K562 (cell line): ENCODE data around the gene ZNF727. TPM values are rescaled to one million over a fixed set of nuclear protein-coding genes. Genes with fewer than 3 reads are reported as not detected.

Experiments
- ATAC-seq: fragments of 200-7000 bp; cut with Tn5 transposase; 3 replicates; pipeline ENCODE4 v1.9.1; 2020; ENCODE audit warnings: moderate library complexity
- Bru-seq: library from RNA; stranded (reverse); fragments of 400-500 nt; gene quantifications from one replicate; lab custom pipeline; 2021; lab: Mats Ljungman, UMichigan
- BruChase-seq, 2 experiments: library from RNA; stranded (reverse); fragments of 400-500 nt; gene quantifications; one replicate each; lab custom pipeline; 2021; lab: Mats Ljungman, UMichigan
- BruUV-seq: library from RNA; stranded (reverse); fragments of 400-500 nt; replicated peaks from 2 replicates; lab custom pipeline; 2021; lab: Mats Ljungman, UMichigan
- CTCF ChIA-PET: fragments of 300-600 bp; formaldehyde crosslinking; extraction: SDS; loops from one replicate; lab custom pipeline; 2021; ENCODE audit warnings: low intra/inter-chr PET ratio; lab: Yijun Ruan, JAX
- POLR2A ChIA-PET: fragments of 300-600, 350-650 bp; sonication (Branson Sonifier 250); formaldehyde crosslinking; extraction: SDS; loops from one replicate; lab custom pipeline; 2021; ENCODE audit warnings: antibody characterized with exemption, inconsistent platforms; lab: Yijun Ruan, JAX
- DNase-seq, 4 experiments: peaks; one replicate each; pipeline versions ENCODE4 v3.0.0 to v3.0.0-alpha.2; 2011 to 2018; ENCODE audit warnings: low spot score in 3 of 4, mixed read lengths in 3 of 4; ENCODE audit errors: extremely low read depth in 1 of 4
- FAIRE-seq: peaks from 2 replicates; lab custom pipeline; 2011; peaks lifted over from hg19 to GRCh38; lab: Jason Lieb, UNC
- H2AFZ ChIP-seq: 2 replicates; pipeline ENCODE4 v1.6.0; 2011; ENCODE audit warnings: low read depth, low read length, control low read depth, inconsistent platforms
- H3K27ac ChIP-seq: fragments of 200-600 bp; 3 replicates; pipeline ENCODE4 v1.8.0; 2011; ENCODE audit warnings: low read depth, mild to moderate bottlenecking, control low read depth, inconsistent platforms, low read length, moderate library complexity, mixed read lengths; ENCODE audit errors: extremely low read depth
- H3K27me3 ChIP-seq, 2 experiments: fragments of 300-600 bp in 1 of 2; 2 replicates in 1 of 2; 3 replicates in 1 of 2; pipeline versions ENCODE4 v1.6.0 to v1.8.0; 2011; ENCODE audit warnings: inconsistent platforms in 2 of 2, low read length in 2 of 2, mild to moderate bottlenecking in 1 of 2, mixed read lengths in 1 of 2, moderate library complexity in 1 of 2; ENCODE audit not compliant: control insufficient read depth in 2 of 2, insufficient read depth in 2 of 2
- H3K36me3 ChIP-seq: fragments of 300-600 bp; 3 replicates; pipeline ENCODE4 v1.8.0; 2011; ENCODE audit warnings: mild to moderate bottlenecking, low read length, inconsistent platforms; ENCODE audit not compliant: control insufficient read depth, insufficient read depth
- H3K4me1 ChIP-seq, 2 experiments: fragments of 200-600 bp in 1 of 2; replicated peaks in 1 of 2; 2 replicates in 1 of 2; 3 replicates in 1 of 2; pipeline versions ENCODE4 v1.5.1 to v1.8.0; 2011; ENCODE audit warnings: inconsistent platforms in 2 of 2, low read length in 2 of 2, mild to moderate bottlenecking in 1 of 2, mixed read lengths in 1 of 2, moderate library complexity in 1 of 2; ENCODE audit not compliant: control insufficient read depth in 2 of 2, insufficient read depth in 2 of 2
- H3K4me2 ChIP-seq: 2 replicates; pipeline ENCODE4 v1.6.1; 2011; ENCODE audit warnings: low read length, control low read depth, inconsistent platforms, mixed read lengths; ENCODE audit not compliant: insufficient read depth
- H3K4me3 ChIP-seq: fragments of 200-600 bp; sonication (generic), shearing (Covaris generic); 2 replicates; pipeline ENCODE4 v1.5.1; 2016; ENCODE audit warnings: control low read depth, inconsistent platforms
- H3K79me2 ChIP-seq: fragments of 200-600 bp; 3 replicates; pipeline ENCODE4 v1.8.0; 2011; ENCODE audit warnings: low read length, inconsistent platforms; ENCODE audit not compliant: control insufficient read depth, insufficient read depth
- H3K9ac ChIP-seq, 2 experiments: 2 replicates each; pipeline versions ENCODE4 v1.6.0 to v1.6.1; 2011; ENCODE audit warnings: low read depth in 2 of 2, low read length in 2 of 2, control low read depth in 1 of 2, inconsistent platforms in 1 of 2, mild to moderate bottlenecking in 1 of 2, mixed read lengths in 1 of 2; ENCODE audit not compliant: insufficient read depth in 1 of 2
- H3K9me1 ChIP-seq: one replicate; pipeline ENCODE4 v1.6.0; 2011; ENCODE audit warnings: inconsistent platforms, mild to moderate bottlenecking, low read length, moderate library complexity; ENCODE audit not compliant: control insufficient read depth, insufficient read depth
- H3K9me3 ChIP-seq: replicated peaks from 2 replicates; pipeline ENCODE4 v1.5.1; 2011; ENCODE audit warnings: low read depth, low read length, inconsistent platforms; ENCODE audit not compliant: control insufficient read depth, insufficient read depth
- H4K20me1 ChIP-seq: replicated peaks from 2 replicates; pipeline ENCODE4 v1.6.1; 2011; ENCODE audit warnings: low read length, inconsistent platforms, mixed read lengths; ENCODE audit not compliant: control insufficient read depth, insufficient read depth
- NFYB ChIP-seq: IDR thresholded peaks from 2 replicates; pipeline ENCODE4 v1.6.1; 2011; ENCODE audit warnings: mild to moderate bottlenecking, moderate library complexity; ENCODE audit not compliant: insufficient read length; ENCODE audit errors: extremely low read depth
- NONO ChIP-seq, 2 experiments: fragments of 200-400 bp in 1 of 2; fragments of 450-650 bp in 1 of 2; formaldehyde crosslinking in 1 of 2; IDR thresholded peaks; 2 replicates each; pipeline ENCODE4 v1.6.1; 2017; ENCODE audit warnings: low read depth in 2 of 2, mild to moderate bottlenecking in 2 of 2, moderate library complexity in 2 of 2, low read length in 1 of 2
- WGBS: fragments of 100-300 bp; shearing (Covaris generic); methylation state at CpG from one replicate; pipeline ENCODE4 v1.1.6; 2016; ENCODE audit warnings: low coverage, mixed read lengths; ENCODE audit not compliant: insufficient coverage; ENCODE audit errors: missing lambda C conversion rate; 5-methylcytosine and 5-hydroxymethylcytosine counted together
- in situ Hi-C: fragments of 300-500 bp; cut with MboI; formaldehyde crosslinking; loops from 4 replicates; pipeline ENCODE4 v1.15.0; 2018; ENCODE audit warnings: inconsistent platforms, mixed read lengths
- intact Hi-C: fragments of 100-400 bp; cut with micrococcal nuclease; formaldehyde crosslinking; loops from 2 replicates; pipeline ENCODE4 v1.14.2; 2022
- long read RNA-seq, 3 experiments: library from polyadenylated mRNA in 2 of 3; library from RNA in 1 of 3; unstranded in 2 of 3; stranded (forward) in 1 of 3; transcript quantifications; one replicate each; pipeline ENCODE4 v2.0.0, GENCODE V29; 2019 to 2022
- polyA minus RNA-seq, 3 experiments: library from RNA; depleted of rRNA, polyadenylated mRNA; stranded (reverse); fragments of >200 nt; gene quantifications; 2 replicates each; pipeline ENCODE4 v1.2.3, GENCODE V29; 2011
- polyA plus RNA-seq, 8 experiments: library from polyadenylated mRNA; depleted of rRNA in 4 of 8; stranded (reverse) in 5 of 8; unstranded in 3 of 8; fragments of >200 nt; fragmentation: Nextera tagmentation in 2 of 8; fragmentation: Illumina TruSeq in 1 of 8; extraction: Ambion mirVana in 2 of 8; extraction: Trizol in 1 of 8; gene quantifications; 2 replicates each; pipeline versions ENCODE4 v1.2.1 to v1.2.3, GENCODE V29; 2011 to 2014; ENCODE audit warnings: inconsistent platforms in 1 of 8, missing spikeins in 1 of 8
- total RNA-seq, 7 experiments: library from RNA; depleted of rRNA in 6 of 7; stranded (reverse); fragments of >200 nt in 6 of 7; fragmentation: Illumina TruSeq in 2 of 7; extraction: Trizol in 2 of 7; gene quantifications; 2 replicates each; pipeline versions ENCODE4 v1.2.1 to v1.2.3, GENCODE V29; 2011 to 2021; ENCODE audit warnings: low replicate concordance in 1 of 7

The ZNF727 gene
- total RNA-seq (2011; cell fraction: chromatin; rRNA removed; ENCODE audit: low replicate concordance), result not detected in 2 replicates
- not detected in 2 replicates for total RNA-seq (2011; cell fraction: nucleolus; rRNA removed)
- total RNA-seq (2011; cell fraction: nucleoplasm; rRNA removed), result not detected in 2 replicates
- total RNA-seq (2014; rRNA removed), result not detected in 2 replicates
- not detected in 2 replicates for total RNA-seq (2014; rRNA removed; fragmentation: Illumina TruSeq; extraction: Trizol)
- total RNA-seq (2015; rRNA removed; fragmentation: Illumina TruSeq; extraction: Trizol), result not detected in 2 replicates
- not detected in 2 replicates for total RNA-seq (2021)
- not detected in 2 replicates for polyA plus RNA-seq (2011; rRNA removed)
- polyA plus RNA-seq (2011; cell fraction: cytosol; rRNA removed), result not detected in 2 replicates
- not detected in 2 replicates for polyA plus RNA-seq (2011; cell fraction: nucleus; rRNA removed)
- polyA plus RNA-seq (2012), result not detected in 2 replicates
- polyA plus RNA-seq (2014; fragmentation: Illumina TruSeq; extraction: Trizol), result not detected in 2 replicates
- not detected for polyA plus RNA-seq (2014; fragmentation: Nextera tagmentation; extraction: Ambion mirVana)
- not detected in 2 replicates for polyA plus RNA-seq (2014; rRNA removed)
- polyA minus RNA-seq (2011; rRNA and poly(A)+ RNA removed), result not detected in 2 replicates
- not detected in 2 replicates for polyA minus RNA-seq (2011; cell fraction: cytosol; rRNA and poly(A)+ RNA removed)
- not detected in 2 replicates for polyA minus RNA-seq (2011; cell fraction: nucleus; rRNA and poly(A)+ RNA removed)
- Bru-seq, nascent RNA, result not detected
- BruChase-seq, experiment 1, labeled RNA remaining after a 2-hour chase, result percentile 16 among the genes with signal in this experiment
- percentile 23 among the genes with signal in this experiment for BruChase-seq, experiment 2, labeled RNA remaining after a 6-hour chase
- long read RNA-seq, experiment 1, result 0 reads
- long read RNA-seq, experiment 2, result 0 reads
- long read RNA-seq, experiment 3, result 0 reads

- POLR2A ChIA-PET, result no interaction called here
- Histone ChIP-seq H2AFZ (no peak within 1 kb of the TSS), H3K9me3 (no peaks in the 10 kb centered on the region; the same call in 1 of the 2 replicates), H3K27me3 (no peaks in the 10 kb centered on the region), H3K27ac (no peak within 1 kb of the TSS), H3K4me1 (no peaks in the 10 kb centered on the region), H3K9ac (no peak within 1 kb of the TSS), H3K9me1 (no peaks in the 10 kb centered on the region), H3K36me3 (no peaks in the 10 kb centered on the region), H4K20me1 (no peaks in the 10 kb centered on the region), H3K4me3 (no peak within 1 kb of the TSS), H3K4me2 (no peak within 1 kb of the TSS), H3K79me2 (no peaks in the 10 kb centered on the region)
- WGBS, result under 1% methylated on average over 33 of the region's 33 CpGs
- intact Hi-C loops (no loop called here), in situ Hi-C loops (no loop called here)
- TF ChIP-seq NFYB, result peak; percentile 10
- TF ChIP-seq NONO (IDR thresholded peaks at IDR 0.05; ENCODE audit: low read depth in 2 of 2, low read length in 1 of 2), result no peak
- DNase-seq, result peak in 3 of 4 experiments; percentile 7 to 11 (median 11)
- CTCF ChIA-PET, result no interaction called here
- no peak for FAIRE-seq
- no peak for ATAC-seq
- no TSS peak for BruUV-seq
Measured at GRCh38 chr7:64045301-64046040, at the start of gene ZNF727. ZNF727 (plus strand) TSS chr7:64045434; CDS start chr7:64045622, 188 bp downstream.
